Tibial nerve (tissue), 3 donors: ENCODE results near the gene ADCY4.

ENCODE experiments used
- CTCF ChIP-seq, 5 experiments: fragments of 200-600 bp in 3 of 5; fragments of 450-650 bp in 2 of 5; sonication (generic) in 3 of 5; IDR thresholded peaks; one replicate each; pipeline ENCODE4 v1.5.1; 2016 to 2019; ENCODE audit warnings: antibody characterized with exemption in 5 of 5, mild to moderate bottlenecking in 3 of 5, moderate library complexity in 2 of 5
- POLR2A ChIP-seq, 2 donors: fragments of 450-650 bp; IDR thresholded peaks; one replicate each; pipeline ENCODE4 v1.6.1; 2017; ENCODE audit warnings: antibody characterized with exemption in 2 of 2, mild to moderate bottlenecking in 2 of 2, moderate library complexity in 2 of 2

- TF ChIP-seq CTCF (IDR thresholded peaks at IDR 0.05) (no peak), POLR2A (IDR thresholded peaks at IDR 0.05) (no peak)
These were observed 14.9 kb upstream of the ADCY4 start for GRCh38 chr14:24349742-24350141.
